Endothelial cell of umbilical vein (primary cell): ENCODE results near the gene ZNF283.

Experiments used
- CTCF ChIP-seq, 2 donors: IDR thresholded peaks; 1 replicate in 1 of 2; 2 replicates in 1 of 2; pipeline ENCODE4 v1.5.1; 2011; ENCODE audit warnings: low read length in 2 of 2, mild to moderate bottlenecking in 2 of 2, moderate library complexity in 2 of 2, control low read depth in 1 of 2, inconsistent platforms in 1 of 2, low read depth in 1 of 2; ENCODE audit not compliant: insufficient read depth in 1 of 2; ENCODE audit errors: extremely low read depth in 1 of 2
- EZH2 ChIP-seq: IDR thresholded peaks from 2 replicates; pipeline ENCODE4 v1.6.1; 2012; ENCODE audit warnings: borderline replicate concordance, low read depth, mild to moderate bottlenecking, moderate library complexity, low read length, inconsistent platforms; ENCODE audit not compliant: severe bottlenecking
- FOS ChIP-seq: IDR thresholded peaks from 2 replicates; pipeline ENCODE4 v1.6.1; 2011; ENCODE audit warnings: mild to moderate bottlenecking, low read length, moderate library complexity, borderline replicate concordance; ENCODE audit not compliant: insufficient read depth
- POLR2A ChIP-seq: IDR thresholded peaks from 2 replicates; pipeline ENCODE4 v1.6.1; 2012; ENCODE audit warnings: low read depth, mild to moderate bottlenecking, control low read depth, low read length
- POLR2AphosphoS5 ChIP-seq: IDR thresholded peaks from 2 replicates; pipeline ENCODE4 v1.6.1; 2012; ENCODE audit warnings: low read depth, mild to moderate bottlenecking, control low read depth, low read length, moderate library complexity; ENCODE audit not compliant: insufficient read depth

GRCh38 chr19:43839139-43839538 is 12.0 kb downstream of the ZNF283 start:
- TF ChIP-seq CTCF (IDR thresholded peaks at IDR 0.05; ENCODE audit: extremely low read depth in 1 of 2, insufficient read depth in 1 of 2, low read depth in 1 of 2, low read length in 2 of 2) (no peak), EZH2 (no peak), FOS (no peak), POLR2AphosphoS5 (no peak), POLR2A (no peak)
